Caki2 (cell line): ENCODE data around the gene ZDHHC8. TPM values are rescaled to one million over a fixed set of nuclear protein-coding genes. Genes with fewer than 3 reads are reported as not detected.

ENCODE experiments used
- DNase-seq: peaks from one replicate; pipeline ENCODE4 v3.0.0-alpha.2; 2015; ENCODE audit warnings: low read depth
- in situ Hi-C: cut with HindIII; loops from 2 replicates; pipeline ENCODE4 v1.10.0; 2016; ENCODE audit warnings: low sequenced_read_pairs, low pct_unique_long_range_greater_than_20kb, mixed read lengths
- total RNA-seq: library from RNA; depleted of rRNA; stranded (reverse); fragments of >200 nt; shearing (Covaris generic); gene quantifications from 2 replicates; pipeline ENCODE4 v1.2.3, GENCODE V29; 2014; ENCODE audit warnings: low replicate concordance

Gene ZDHHC8
- total RNA-seq, 1 experiment from 2014 or later, result 12.6 TPM

DNA sequence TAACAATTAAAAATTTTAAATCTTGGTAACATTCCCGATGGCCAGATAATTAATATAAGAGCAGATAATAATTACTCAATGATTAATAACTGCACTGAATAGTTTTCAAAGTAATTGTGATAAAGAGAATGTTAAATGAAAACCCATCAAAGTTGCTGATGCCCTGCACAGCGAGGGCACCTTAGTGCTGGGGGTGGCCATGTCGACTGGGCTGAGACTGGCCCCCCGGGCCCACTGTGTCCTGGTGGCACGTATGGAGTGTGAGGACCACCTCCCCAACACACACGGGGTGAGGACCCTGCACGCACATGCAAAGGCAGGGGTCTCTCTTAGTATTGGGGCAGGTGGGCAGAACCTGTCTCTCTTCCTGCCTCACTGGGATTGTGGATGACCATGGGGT is 34.3 kb downstream of the ZDHHC8 start:
- DNase-seq, result no peak
- in situ Hi-C loops, result no loop called here

DNA sequence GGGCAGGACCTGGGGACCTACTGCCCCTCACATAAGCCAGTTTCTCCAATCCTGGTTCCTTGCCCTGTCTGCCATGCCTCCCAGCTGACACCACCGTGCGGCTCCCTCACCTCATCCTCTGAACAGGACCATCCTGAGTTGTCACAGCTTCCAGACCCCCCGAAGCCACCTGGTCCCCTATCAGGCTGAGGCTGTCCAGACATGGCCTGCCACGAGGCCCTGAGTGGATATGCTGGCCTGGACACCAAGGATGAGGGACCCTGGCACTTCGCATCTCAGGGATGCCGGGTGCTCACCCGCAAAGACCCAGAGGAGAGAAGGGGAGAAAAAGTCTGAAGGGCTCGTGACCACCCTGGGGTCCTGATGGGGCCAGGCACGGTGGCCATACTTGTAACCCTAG is 35.1 kb downstream of the ZDHHC8 start:
- DNase-seq, result no peak
- in situ Hi-C loops, result no loop called here

DNA sequence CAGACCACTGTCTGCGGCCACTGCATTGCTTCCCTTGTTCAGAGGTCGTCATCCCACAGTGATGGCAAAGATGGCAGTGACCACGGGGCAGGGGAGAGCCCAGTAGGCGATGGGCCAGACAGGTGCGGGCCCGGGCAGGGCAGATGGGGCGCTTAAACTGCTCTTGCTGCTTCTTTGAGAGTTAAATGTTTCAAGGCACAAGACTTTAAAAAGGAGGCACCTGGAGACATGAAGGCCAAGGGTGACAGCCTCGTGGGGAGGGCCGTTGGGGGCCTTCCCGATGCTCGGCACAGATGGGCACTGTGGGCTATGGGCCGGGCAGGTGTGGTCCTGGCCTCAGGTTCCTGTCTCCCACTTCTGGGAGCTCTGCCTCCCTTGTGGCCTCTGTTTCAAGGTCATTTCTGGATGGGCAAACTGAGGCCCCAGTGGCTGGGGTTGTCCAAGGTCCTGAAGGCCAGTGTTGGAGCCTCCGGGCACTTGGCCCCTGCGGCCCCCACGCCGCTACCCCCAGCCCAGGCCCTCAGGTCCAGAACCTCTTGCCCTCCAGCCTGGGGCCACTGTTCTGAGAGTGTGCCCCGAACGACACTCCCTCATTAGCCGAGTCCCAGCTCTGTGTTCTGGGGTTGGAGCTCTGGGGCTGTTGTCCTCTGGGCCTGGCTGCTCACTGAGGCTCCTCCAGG is 36.2 kb downstream of the ZDHHC8 start:
- no peak for DNase-seq
- in situ Hi-C loops, result no loop called here

DNA sequence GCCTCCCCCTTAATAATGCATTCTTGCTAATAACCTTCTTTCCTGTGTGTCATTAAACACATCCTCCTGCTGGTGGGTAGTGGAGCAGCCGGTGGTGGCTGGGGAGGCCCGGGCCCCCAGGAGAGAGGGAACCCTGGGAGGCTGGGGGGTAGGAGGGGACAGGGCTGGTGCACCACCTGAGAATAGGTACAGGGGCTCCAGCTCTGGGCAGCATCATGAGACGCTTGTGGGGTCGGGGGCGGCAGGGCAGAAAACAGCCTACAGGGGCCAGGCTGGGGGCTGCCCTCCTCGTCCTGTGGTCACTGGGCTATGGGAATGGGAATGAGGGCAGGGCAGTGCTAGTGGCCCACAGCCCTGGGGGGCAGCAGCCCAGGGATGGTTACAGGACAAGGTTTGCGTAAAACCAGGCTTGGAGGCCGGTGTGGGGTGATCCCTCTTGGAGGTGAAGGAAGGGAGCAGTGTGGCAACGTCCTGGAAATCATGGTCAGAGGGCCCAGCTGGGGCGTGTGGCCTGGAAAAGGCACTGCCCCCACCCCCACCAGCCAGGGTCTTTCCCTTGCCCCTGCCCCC is 37.7 kb downstream of the ZDHHC8 start:
- no peak for DNase-seq
- in situ Hi-C loops, result no loop called here

DNA sequence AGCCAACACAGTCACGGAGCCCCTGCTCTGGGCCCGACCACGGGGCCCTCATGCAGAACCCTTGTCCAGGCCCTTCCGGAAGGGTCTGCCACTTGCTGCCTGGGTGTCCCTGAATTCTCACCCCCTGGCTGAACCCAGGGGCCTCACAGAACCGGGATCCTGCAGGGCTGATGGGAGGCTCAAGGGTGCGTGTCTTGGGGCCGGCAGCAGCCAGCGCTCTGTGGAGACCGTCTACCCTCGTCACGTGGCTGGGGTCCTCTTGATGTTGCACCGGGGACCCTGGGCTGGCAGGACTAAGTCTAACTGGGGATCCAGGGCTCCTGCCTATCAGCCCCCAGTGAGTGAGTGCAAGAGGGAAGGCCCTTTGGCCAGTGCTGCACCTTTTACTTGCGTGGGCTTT is 38.6 kb downstream of the ZDHHC8 start:
- in situ Hi-C loops, result no loop called here
- DNase-seq, result no peak

DNA sequence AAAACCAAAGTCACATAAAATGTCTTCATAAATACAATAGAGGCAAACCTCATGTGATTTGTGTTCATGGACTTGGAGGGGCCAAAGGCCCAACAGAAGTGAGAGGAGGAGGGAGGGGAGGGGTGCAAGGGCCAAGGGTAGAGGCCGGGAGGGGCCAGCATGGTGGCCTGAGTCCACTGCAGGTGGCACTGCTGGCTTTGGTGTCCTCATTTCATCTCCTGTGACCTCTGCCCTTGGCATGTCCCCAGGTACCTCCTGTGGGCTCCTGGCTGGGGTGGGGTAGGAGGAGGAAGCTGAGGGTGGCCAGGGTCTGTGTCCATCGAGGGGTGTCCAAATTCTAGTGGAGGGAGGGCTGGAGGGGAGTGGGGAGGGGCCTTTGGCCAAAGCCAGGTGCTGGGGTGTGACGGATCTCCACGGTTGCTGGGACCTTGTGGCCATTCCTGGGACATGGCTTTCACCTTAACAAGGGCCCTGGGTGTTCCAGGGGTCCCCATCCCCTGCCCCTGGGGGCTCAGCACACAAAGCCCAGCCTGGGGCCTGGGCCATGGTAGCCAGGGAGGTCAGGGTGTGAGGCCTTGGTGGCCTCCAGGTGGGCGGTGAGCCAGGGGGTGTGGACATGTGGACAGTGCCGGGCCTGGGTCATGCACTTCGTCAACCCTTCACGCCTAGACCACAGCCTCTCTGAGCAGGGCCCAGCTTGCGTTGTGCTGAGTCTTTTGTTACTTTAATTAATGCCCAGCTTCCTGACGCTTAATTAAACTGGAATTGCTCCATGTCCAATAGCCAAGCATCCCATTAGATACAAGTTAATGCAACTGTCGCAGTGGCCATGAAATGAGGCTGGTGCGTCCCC is 39.9 kb downstream of the ZDHHC8 start:
- in situ Hi-C loops, result no loop called here
- DNase-seq, result no peak

DNA sequence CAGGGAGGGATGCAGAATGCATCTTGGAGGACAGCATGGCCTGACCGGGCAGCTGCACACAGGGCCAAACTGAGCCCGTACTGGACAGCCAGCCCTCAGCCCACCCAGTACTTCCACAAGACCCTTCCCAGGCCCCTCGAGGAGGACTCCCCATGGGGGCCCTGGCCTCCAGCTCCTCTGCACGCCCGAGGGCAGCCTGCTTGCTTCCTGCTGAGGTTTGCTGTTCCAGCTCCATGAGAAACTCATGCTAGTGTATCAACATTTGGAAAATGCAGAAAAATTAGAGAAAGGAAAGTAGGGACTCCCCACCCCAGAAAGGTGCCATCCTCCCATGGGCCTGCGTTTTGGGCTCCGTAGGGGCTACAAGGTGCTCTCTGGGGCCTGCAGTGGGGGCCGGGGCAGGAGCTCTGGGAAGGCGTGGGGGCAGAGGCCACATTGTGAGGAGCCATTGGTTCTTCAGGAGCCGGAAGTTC is 40.6 kb downstream of the ZDHHC8 start:
- DNase-seq, result no peak
- in situ Hi-C loops, result no loop called here

DNA sequence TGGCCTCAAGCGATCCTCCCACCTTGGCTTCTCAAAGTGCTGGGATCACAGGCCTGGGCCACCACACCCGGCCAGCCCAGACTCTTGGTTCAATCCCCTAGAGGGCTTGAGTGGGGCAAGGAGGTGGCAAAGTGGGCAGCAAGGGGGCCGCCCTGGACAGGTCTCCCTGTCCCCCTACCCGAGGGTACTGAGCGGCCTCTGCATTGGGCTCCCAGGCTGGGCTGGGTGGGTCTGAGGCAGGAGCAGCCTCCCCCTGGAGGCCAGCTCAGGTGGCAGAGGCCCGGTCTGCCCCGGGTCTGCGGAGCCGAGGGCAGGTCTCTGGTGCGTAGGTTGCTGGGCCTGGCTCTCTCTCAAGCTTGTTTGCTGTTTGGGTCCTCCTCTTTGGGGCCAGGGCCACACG is 41.6 kb downstream of the ZDHHC8 start:
- no peak for DNase-seq
- in situ Hi-C loops, result no loop called here

DNA sequence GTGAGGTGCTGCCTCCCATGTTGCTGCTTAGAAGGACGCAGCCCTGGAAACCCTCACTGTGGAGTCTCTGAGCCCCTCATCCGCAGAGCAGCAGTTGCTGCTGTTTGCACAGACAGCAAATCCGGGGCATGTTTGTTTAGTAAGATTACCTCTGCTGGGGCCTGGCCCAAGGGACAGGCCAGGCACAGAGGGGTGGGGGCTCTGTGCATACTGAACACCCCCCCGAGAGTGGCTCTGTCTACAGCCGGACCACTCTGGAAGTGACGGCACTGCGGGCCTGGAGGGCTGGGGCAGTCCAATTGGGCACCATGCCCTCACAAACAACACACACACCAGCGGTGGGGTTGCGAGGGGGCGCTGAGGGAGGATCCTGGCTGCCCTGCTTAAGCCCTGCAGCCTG is 42.2 kb downstream of the ZDHHC8 start:
- in situ Hi-C loops, result no loop called here
- no peak for DNase-seq

DNA sequence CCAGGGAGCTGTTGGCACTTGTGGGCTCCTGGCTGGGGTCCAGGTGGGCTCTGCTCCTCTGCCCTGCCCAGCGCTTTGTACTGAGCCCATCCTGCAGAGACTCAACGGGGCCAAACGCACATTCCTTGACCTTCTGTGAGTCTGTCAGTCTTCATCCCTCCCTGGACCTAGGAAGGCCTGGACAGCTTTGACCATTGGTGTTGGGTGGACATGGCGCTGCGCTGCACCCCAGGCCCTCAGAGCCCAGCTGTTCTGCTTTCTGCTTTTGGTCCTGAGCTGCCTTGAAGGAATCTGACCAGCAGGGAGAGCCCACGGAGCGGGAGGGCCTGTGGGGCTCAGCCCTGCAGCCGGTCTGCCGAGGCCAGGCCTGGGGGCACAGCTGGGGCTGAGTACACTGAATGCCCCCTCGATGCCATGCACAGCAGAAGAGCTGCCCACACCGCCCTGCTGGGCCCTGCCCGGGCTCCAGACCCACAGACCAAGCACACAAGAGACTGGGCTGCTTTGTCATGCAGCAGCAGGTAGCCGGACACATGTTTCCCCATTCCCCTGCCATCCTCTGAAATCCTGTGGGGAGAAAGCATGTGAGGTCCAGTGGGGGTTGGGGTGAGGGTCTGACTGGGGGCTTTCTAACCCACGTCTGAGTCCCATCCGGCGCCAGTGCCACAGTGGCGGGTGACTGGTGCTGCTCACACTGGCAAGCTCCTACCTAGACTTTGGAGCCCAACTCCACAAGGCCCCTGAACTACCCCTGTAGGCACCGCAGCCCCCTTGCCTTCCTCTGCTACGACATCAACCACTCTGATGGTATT is 43.4 kb downstream of the ZDHHC8 start:
- in situ Hi-C loops, result no loop called here
- no peak for DNase-seq

DNA sequence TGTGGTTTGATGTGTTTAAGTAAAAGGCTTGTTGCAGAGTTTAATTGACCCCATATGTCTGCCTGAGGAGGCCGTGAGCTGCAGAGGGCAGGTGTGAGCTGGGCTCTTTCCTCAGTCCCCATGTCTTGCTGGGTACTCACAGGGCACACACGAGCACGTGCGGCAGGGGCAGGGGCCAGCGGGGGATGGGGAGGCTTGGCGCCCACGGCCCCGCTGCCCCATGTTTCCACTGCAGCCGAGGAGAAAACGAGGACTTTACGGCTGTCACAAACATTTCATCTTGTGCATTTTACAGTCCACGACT is 43.9 kb downstream of the ZDHHC8 start:
- in situ Hi-C loops, result no loop called here
- DNase-seq, result no peak

DNA sequence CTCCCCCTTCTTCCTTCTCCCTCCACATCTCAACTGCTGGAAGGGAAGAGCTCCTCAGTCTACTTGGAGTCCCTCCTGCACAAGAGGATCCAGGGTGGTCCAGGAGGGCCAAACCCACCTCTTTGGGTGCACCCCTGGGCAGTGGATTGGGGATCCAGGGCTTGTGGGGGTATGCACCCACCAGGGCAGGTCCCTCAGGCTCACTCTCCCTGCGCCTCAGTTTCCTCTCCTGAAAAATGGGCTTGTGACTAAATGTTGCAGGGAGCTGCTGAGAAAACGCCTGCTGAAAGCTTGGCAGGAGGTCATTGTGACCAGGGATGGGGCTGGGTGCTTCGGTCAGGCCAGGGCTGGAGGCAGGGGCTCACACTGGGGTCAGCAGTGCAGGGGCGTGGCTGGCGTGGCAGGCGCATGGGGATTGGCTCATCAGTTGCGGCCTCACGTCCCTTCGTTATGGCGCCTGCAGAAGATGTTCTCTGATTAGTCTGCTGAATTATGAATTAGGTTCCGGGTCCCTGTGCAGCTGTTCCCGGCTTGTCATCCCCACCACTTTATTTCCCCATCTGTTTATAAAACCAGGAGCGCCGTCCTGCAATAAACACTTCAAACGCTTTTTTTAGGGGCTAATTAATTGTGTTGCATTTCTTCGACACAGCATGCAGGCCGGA is 44.9 kb downstream of the ZDHHC8 start:
- DNase-seq, result no peak
- in situ Hi-C loops, result no loop called here

DNA sequence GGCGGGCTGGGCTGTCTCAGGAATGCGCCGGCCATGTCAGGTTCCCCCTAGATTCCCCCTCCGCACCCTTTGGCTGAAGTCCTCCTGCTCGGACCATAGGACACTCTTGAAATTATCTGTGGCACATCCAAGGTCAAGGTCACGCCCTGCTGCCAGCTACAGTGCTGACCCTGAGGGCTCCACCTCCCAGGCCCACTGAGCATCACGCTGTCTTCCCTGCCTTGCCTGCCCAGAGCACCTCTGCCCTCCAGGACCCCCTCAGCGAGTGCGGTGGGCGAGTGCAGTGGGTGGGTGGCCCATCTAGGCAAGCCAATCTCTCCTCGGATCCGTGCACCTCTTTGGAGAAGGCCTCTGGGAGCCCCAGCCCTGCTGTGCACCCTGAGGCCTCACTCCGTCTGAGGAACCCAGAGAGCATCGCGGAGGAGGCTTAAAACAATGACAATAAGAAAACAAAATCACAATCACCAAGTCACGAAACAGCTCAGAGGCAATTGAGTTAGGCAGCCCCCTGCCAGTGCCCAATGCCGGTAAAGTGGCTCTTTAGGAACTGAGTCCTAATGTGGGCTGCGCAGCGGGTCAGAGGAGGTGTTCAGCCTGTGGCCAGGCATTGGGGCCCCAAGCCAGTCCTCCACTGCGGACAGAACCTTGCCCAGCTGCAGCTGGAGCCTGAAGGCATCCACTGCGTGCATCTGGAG is 45.8 kb downstream of the ZDHHC8 start:
- in situ Hi-C loops, result no loop called here
- no peak for DNase-seq

DNA sequence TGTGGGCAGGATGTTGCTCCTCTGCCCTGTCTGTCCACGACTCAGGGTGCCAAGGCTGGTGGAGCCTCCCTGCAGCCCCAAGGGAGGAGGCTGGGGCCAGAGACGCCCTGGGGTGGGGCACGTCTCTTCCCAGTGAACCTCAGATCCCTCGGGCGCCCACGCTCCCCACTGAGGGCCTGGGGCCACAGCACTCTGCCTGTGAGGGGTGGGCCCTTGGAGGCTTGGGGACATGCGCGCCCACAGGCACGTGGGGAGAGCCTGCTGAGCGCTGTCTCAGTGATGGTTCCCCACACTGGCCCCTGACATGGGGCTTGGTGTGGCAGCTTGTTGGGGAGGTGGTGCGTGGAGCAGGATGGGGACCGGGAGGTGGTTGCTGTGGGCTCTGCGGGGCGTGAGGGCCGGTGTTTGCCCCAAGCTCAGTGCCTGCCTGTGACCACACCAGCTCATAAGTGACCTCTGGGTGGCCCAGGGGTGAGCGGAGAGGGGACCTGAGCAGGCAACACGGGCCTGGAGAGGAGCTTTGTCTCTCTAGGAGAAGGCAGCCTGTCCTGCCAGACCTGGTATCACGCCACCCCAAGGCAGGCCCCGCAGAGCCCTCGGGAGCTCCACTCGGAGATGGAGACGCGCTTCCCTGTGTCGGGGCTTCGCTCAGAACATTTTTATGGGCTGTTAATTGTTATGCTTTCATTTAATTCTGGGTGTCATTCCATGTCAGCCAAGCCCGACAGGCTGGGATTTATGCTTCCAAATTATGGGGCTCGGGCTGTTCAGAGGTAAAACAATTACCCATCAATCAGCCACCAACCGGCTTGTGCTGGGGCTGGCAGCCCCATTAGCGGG is 46.7 kb downstream of the ZDHHC8 start:
- in situ Hi-C loops, result no loop called here
- DNase-seq, result no peak

DNA sequence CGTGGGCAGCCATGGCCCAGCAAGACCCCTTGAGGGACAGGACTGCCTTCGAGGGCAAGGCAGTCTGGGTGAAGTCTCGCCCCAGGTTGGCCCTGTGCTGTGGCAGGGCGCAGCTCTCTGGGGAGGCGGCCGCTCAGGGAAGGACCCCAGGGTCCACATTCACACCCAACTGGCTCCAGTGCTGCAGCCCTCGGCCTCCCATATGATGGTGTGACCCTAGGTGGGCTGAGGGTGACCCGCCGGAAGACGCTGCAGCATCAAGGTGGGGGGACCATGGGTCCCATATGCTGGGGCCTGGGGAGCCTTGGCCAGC is 47.3 kb downstream of the ZDHHC8 start:
- DNase-seq, result no peak
- in situ Hi-C loops, result no loop called here

DNA sequence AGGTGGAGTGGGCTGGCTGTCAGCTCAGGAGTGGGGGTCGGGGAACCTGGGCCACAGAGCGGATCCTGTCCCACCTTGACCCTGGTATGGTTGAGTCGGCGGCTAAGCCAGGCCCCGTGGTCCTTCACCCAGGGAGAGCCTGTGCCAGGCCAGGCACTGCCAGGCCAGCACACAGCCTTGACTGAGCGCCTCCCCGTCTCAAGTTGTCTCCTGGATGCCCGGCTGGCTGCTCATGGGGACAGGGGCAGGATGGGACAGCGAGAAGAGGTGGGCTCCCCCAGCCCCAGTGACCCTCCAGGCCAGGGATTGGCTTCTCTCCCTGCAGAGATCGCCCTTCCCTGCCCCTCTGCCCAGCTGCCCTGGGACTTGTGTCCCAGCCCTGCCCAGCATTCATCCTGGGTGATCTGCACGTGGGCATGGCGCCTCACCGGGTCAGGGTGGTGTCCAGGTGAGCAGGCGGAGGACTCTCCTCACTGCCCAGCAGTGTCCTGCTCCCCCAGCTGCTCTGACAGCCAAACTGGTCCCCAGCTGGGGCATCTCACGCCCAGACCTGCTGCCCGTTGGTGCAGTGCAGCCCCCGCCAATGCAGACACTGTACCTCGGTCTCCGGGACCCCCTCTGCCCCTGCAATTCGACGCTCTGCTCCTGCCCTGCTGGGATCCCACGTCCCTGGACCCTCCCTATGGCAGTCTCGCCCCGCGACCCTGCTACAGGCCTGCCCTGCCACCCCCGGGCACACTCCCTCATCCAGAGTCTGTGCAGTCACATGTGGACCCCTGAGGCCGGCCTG is 48.0 kb downstream of the ZDHHC8 start:
- in situ Hi-C loops, result no loop called here

More for the DNA sequence above, 48.0 kb downstream of the ZDHHC8 start:
- no peak for DNase-seq
